HG03460 (cell line): ENCODE results near the gene STEEP1.

Experiments
- ATAC-seq: cut with Tn5 transposase; IDR thresholded peaks from one replicate; pipeline ENCODE4 v1.9.1; 2021; ENCODE audit not compliant: unreplicated experiment

Gene STEEP1

GRCh38 chrX:119565107-119565663 is at the start of gene STEEP1:
TSS of gene STEEP1 (minus strand) at chrX:119565409. CDS start at chrX:119565355, 54 bp downstream.
- peak; percentile 99 for ATAC-seq

- ATAC-seq, result no peak
Measured at GRCh38 chrX:119614776-119615175, 49.6 kb upstream of the STEEP1 start.

GRCh38 chrX:119607018-119607389 is 41.8 kb upstream of the STEEP1 start:
- no peak for ATAC-seq

- ATAC-seq, result peak; percentile 79
Measured at GRCh38 chrX:119606280-119607017, 41.2 kb upstream of the STEEP1 start, which contains the start of gene NKRF. TSS of gene NKRF (minus strand) at chrX:119606424.

- ATAC-seq, result peak; percentile 26
Measured at GRCh38 chrX:119605464-119606279, 40.5 kb upstream of the STEEP1 start.

GRCh38 chrX:119604766-119605463 is 39.7 kb upstream of the STEEP1 start:
- ATAC-seq, result no peak

- no peak for ATAC-seq
Measured at GRCh38 chrX:119602701-119603255, 37.6 kb upstream of the STEEP1 start.

GRCh38 chrX:119589810-119590209 is 24.6 kb upstream of the STEEP1 start:
- no peak for ATAC-seq

- no peak for ATAC-seq
Measured at GRCh38 chrX:119583431-119584059, 18.3 kb upstream of the STEEP1 start.

GRCh38 chrX:119579414-119579813 is 14.2 kb upstream of the STEEP1 start:
- no peak for ATAC-seq

GRCh38 chrX:119574394-119575266 is 9.4 kb upstream of the STEEP1 start, which contains the start of gene UBE2A:
TSS of gene UBE2A (plus strand) at chrX:119574563. CDS start at chrX:119574712, 149 bp downstream.
- ATAC-seq, result peak; percentile 73

- peak; percentile 80 for ATAC-seq
Measured at GRCh38 chrX:119573840-119574393, 8.7 kb upstream of the STEEP1 start.

GRCh38 chrX:119573222-119573621 is 8.0 kb upstream of the STEEP1 start:
- no peak for ATAC-seq

GRCh38 chrX:119570351-119570835 is 5.2 kb upstream of the STEEP1 start:
- no peak for ATAC-seq

- no peak for ATAC-seq
Measured at GRCh38 chrX:119552508-119552907, 12.7 kb downstream of the STEEP1 start.

GRCh38 chrX:119549327-119550016 is 15.7 kb downstream of the STEEP1 start:
- peak; percentile 61 for ATAC-seq

- ATAC-seq, result no peak
Measured at GRCh38 chrX:119541188-119541587, 24.0 kb downstream of the STEEP1 start.

GRCh38 chrX:119539872-119540271 is 25.3 kb downstream of the STEEP1 start:
- ATAC-seq, result no peak
